Thyroid gland (tissue), 4 donors: ENCODE data around the gene ANLN.

Experiments used
- POLR2A ChIP-seq, 2 donors: fragments of 450-650 bp; IDR thresholded peaks; one replicate each; pipeline ENCODE4 v1.6.1; 2017; ENCODE audit warnings: antibody characterized with exemption in 2 of 2, mild to moderate bottlenecking in 2 of 2, moderate library complexity in 1 of 2
- TF ChIP-seq, protein P1 (sequence below), 6 experiments: fragments of 200-600 bp in 3 of 6; fragments of 450-650 bp in 3 of 6; sonication (generic) in 3 of 6; IDR thresholded peaks; one replicate each; pipeline ENCODE4 v1.5.1; 2016 to 2019; ENCODE audit warnings: antibody characterized with exemption in 6 of 6, mild to moderate bottlenecking in 2 of 6, inconsistent platforms in 1 of 6, moderate library complexity in 1 of 6

DNA sequence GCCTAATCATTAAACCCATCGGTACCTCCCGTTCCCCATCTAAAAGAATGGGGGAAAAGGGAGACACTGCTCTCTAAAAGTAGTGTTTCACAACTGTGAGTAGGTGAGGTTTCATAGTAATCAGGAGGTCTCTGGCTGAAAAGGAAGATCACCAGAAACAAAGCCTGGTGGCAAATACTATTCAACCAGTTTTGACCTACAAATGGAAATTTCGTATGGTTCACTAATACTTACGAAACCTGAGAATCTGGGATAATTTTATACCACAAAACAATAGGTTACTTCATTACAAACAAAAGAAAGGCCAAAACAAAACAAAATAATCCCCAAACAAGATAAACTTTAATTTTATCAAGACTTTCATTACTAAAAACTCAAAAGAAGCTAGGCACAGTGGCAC is 28.4 kb upstream of the ANLN start:
- TF ChIP-seq POLR2A (IDR thresholded peaks at IDR 0.05): no peak
- TF ChIP-seq, protein P1, sequence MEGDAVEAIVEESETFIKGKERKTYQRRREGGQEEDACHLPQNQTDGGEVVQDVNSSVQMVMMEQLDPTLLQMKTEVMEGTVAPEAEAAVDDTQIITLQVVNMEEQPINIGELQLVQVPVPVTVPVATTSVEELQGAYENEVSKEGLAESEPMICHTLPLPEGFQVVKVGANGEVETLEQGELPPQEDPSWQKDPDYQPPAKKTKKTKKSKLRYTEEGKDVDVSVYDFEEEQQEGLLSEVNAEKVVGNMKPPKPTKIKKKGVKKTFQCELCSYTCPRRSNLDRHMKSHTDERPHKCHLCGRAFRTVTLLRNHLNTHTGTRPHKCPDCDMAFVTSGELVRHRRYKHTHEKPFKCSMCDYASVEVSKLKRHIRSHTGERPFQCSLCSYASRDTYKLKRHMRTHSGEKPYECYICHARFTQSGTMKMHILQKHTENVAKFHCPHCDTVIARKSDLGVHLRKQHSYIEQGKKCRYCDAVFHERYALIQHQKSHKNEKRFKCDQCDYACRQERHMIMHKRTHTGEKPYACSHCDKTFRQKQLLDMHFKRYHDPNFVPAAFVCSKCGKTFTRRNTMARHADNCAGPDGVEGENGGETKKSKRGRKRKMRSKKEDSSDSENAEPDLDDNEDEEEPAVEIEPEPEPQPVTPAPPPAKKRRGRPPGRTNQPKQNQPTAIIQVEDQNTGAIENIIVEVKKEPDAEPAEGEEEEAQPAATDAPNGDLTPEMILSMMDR (IDR thresholded peaks at IDR 0.05): no peak
